Measurements from ENCODE around the gene UGT2B10. TPM values are rescaled to one million over a fixed set of nuclear protein-coding genes. Genes with fewer than 3 reads are reported as not detected.

UGT2B10 gene
- total and polyA plus RNA-seq, 9 of the 15 experiments (the other 6 are each of a cell fraction or from before 2014, with no cell fraction given), result 0.18 TPM; not detected in 8

GRCh38 chr4:68850293-68850692 lies 34.5 kb downstream of the UGT2B10 start:
- ChIA-PET CTCF (ENCODE audit: low intra/inter-chr PET ratio) (no interaction called here), POLR2A (no interaction called here)
- BruUV-seq (replicated peaks), result no TSS peak
- in situ Hi-C loops (cut with MboI) (no loop called here), intact Hi-C loops (cut with micrococcal nuclease) (no loop called here)
- no peaks in the 10 kb centered on the region for H3K9me1 ChIP-seq (ENCODE audit: control insufficient read depth, insufficient read depth, low read length)
- TF ChIP-seq MAFG (tag; conservative IDR thresholded peaks at IDR 0.05), result 0 out of 2 replicates have a peak, but pooled peaks have one; percentile 14
- peak; percentile 43; the same call in 1 of the 2 replicates for TF ChIP-seq C11orf30 (IDR thresholded peaks at IDR 0.05; ENCODE audit: low read depth)
- peak; percentile 59; the same call in 1 of the 2 replicates for TF ChIP-seq ZNF316 (IDR thresholded peaks at IDR 0.05)
- TF ChIP-seq ZNF518B (CRISPR knock-in tag; IDR thresholded peaks at IDR 0.05), result no peak
- TF ChIP-seq U2AF2 (optimal IDR thresholded peaks at IDR 0.05; ENCODE audit: low read depth, low read length), result no peak
- no peaks in the 10 kb centered on the region for H3K4me1 ChIP-seq (replicated peaks in 1 of 2; ENCODE audit: control insufficient read depth in 2 of 2, insufficient read depth in 2 of 2, low read length in 2 of 2)
- no peaks in the 10 kb centered on the region for H3K27me3 ChIP-seq (ENCODE audit: control insufficient read depth in 2 of 2, insufficient read depth in 2 of 2, low read length in 2 of 2)
- no peak overlapping the region for H3K27ac ChIP-seq (ENCODE audit: extremely low read depth, low read depth, low read length)
- DNase-seq (ENCODE audit: extremely low read depth in 1 of 4, low spot score in 3 of 4) (no peak), ATAC-seq (no peak), FAIRE-seq (no peak)
- no peaks in the 10 kb centered on the region for H3K36me3 ChIP-seq (ENCODE audit: control insufficient read depth, insufficient read depth, low read length)
- H3K4me3 ChIP-seq, result no peak overlapping the region
- WGBS (ENCODE audit: insufficient coverage, low coverage, missing lambda C conversion rate), result 5% methylated on average over 3 of the region's 3 CpGs
- no peak overlapping the region for H3K9ac ChIP-seq (ENCODE audit: insufficient read depth in 1 of 2, low read depth in 2 of 2, low read length in 2 of 2)
- H3K79me2 ChIP-seq (ENCODE audit: control insufficient read depth, insufficient read depth, low read length), result no peaks in the 10 kb centered on the region
- H2AFZ ChIP-seq (ENCODE audit: low read depth, low read length), result no peak overlapping the region
- H4K20me1 ChIP-seq (replicated peaks; ENCODE audit: control insufficient read depth, insufficient read depth, low read length), result no peaks in the 10 kb centered on the region
- no peak overlapping the region for H3K4me2 ChIP-seq (ENCODE audit: insufficient read depth, low read length)
- no peaks in the 10 kb centered on the region for H3K9me3 ChIP-seq (replicated peaks; ENCODE audit: control insufficient read depth, insufficient read depth, low read depth, low read length)
